SK-N-SH treated with all-trans-retinoic acid at 6 μM for 48 hours (cell line): Measurements from ENCODE around the gene ADAMTSL3.

Experiments used
- ATAC-seq: fragments of 200-7000 bp; cut with Tn5 transposase; 3 replicates; pipeline ENCODE4 v1.9.1; 2020; ENCODE audit warnings: mild to moderate bottlenecking, moderate library complexity
- ARNTL ChIP-seq: fragments of 450-650 bp; formaldehyde crosslinking; IDR thresholded peaks from 2 replicates; pipeline ENCODE4 v1.5.0; 2020; ENCODE audit warnings: low read depth, mild to moderate bottlenecking, moderate library complexity, borderline replicate concordance
- CREB5 ChIP-seq: fragments of 250-450 bp; sonication (Bioruptor Pico); IDR thresholded peaks from 2 replicates; pipeline ENCODE4 v1.5.1; 2020; ENCODE audit warnings: low read depth, mild to moderate bottlenecking, moderate library complexity
- CSDC2 ChIP-seq: fragments of 250-450 bp; sonication (Bioruptor Pico); IDR thresholded peaks from 2 replicates; pipeline ENCODE4 v1.5.0; 2020; ENCODE audit warnings: mild to moderate bottlenecking, moderate library complexity
- GLIS3 ChIP-seq: fragments of 250-450 bp; sonication (Bioruptor Pico); IDR thresholded peaks from 2 replicates; pipeline ENCODE4 v1.5.0; 2020; ENCODE audit warnings: mild to moderate bottlenecking, moderate library complexity
- ISL1 ChIP-seq: fragments of 250-450 bp; sonication (Bioruptor Pico); IDR thresholded peaks from 2 replicates; pipeline ENCODE4 v2.1.2; 2022; ENCODE audit warnings: mild to moderate bottlenecking, moderate library complexity
- OSR1 ChIP-seq: fragments of 250-450 bp; sonication (Bioruptor Pico); IDR thresholded peaks from 2 replicates; pipeline ENCODE4 v1.8.0; 2022; ENCODE audit warnings: moderate library complexity, mild to moderate bottlenecking, inconsistent platforms
- PATZ1 ChIP-seq: fragments of 250-450 bp; sonication (Bioruptor Pico); IDR thresholded peaks from 2 replicates; pipeline ENCODE4 v1.8.0; 2020; ENCODE audit warnings: mild to moderate bottlenecking, moderate library complexity, borderline replicate concordance
- PPARA ChIP-seq: fragments of 250-450 bp; sonication (Bioruptor Pico); IDR thresholded peaks from 2 replicates; pipeline ENCODE4 v1.5.0; 2020; ENCODE audit warnings: mild to moderate bottlenecking, borderline replicate concordance
- RARB ChIP-seq: fragments of 250-450 bp; sonication (Bioruptor Pico); IDR thresholded peaks from 2 replicates; pipeline ENCODE4 v1.8.0; 2021; ENCODE audit warnings: mild to moderate bottlenecking, moderate library complexity
- TCF4 ChIP-seq: fragments of 250-450 bp; sonication (Bioruptor Pico); IDR thresholded peaks from 2 replicates; pipeline ENCODE4 v1.8.0; 2021; ENCODE audit warnings: mild to moderate bottlenecking, moderate library complexity, borderline replicate concordance
- TOX ChIP-seq: fragments of 250-450 bp; sonication (Bioruptor Pico); IDR thresholded peaks from 2 replicates; pipeline ENCODE4 v1.8.0; 2021; ENCODE audit warnings: mild to moderate bottlenecking, moderate library complexity, borderline replicate concordance
- ZC3H10 ChIP-seq: fragments of 250-450 bp; sonication (Bioruptor Pico); IDR thresholded peaks from 2 replicates; pipeline ENCODE4 v1.5.1; 2021; ENCODE audit warnings: mild to moderate bottlenecking, moderate library complexity
- ZFP30 ChIP-seq: fragments of 450-650 bp; formaldehyde crosslinking; IDR thresholded peaks from 2 replicates; pipeline ENCODE4 v1.5.0; 2022; ENCODE audit warnings: mild to moderate bottlenecking, moderate library complexity
- ZNF565 ChIP-seq: fragments of 450-650 bp; formaldehyde crosslinking; conservative IDR thresholded peaks from 2 replicates; pipeline ENCODE4 v1.5.0; 2020; ENCODE audit warnings: low read depth, mild to moderate bottlenecking, moderate library complexity
- ZNF70 ChIP-seq: fragments of 450-650 bp; formaldehyde crosslinking; IDR thresholded peaks from 2 replicates; pipeline ENCODE4 v1.5.0; 2020; ENCODE audit warnings: mild to moderate bottlenecking, moderate library complexity
- ZNF8 ChIP-seq: fragments of 450-650 bp; formaldehyde crosslinking; IDR thresholded peaks from 2 replicates; pipeline ENCODE4 v1.5.0; 2020; ENCODE audit warnings: mild to moderate bottlenecking, moderate library complexity
- TF ChIP-seq, protein P1 (sequence below): fragments of 250-450 bp; sonication (Bioruptor Pico); IDR thresholded peaks from 2 replicates; pipeline ENCODE4 v1.5.1; 2021; ENCODE audit warnings: mild to moderate bottlenecking, moderate library complexity
- TF ChIP-seq, protein P2 (sequence below): fragments of 250-450 bp; sonication (Bioruptor Pico); IDR thresholded peaks from 2 replicates; pipeline ENCODE4 v1.8.0; 2021; ENCODE audit warnings: low read depth, mild to moderate bottlenecking, moderate library complexity, borderline replicate concordance
- TF ChIP-seq, protein P3 (sequence below): fragments of 250-450 bp; sonication (Bioruptor Pico); IDR thresholded peaks from 2 replicates; pipeline ENCODE4 v1.5.0; 2020; ENCODE audit warnings: mild to moderate bottlenecking, moderate library complexity

ADAMTSL3 gene

GRCh38 chr15:84022516-84022915 lies 368.6 kb downstream of the ADAMTSL3 start:
- no peak for TF ChIP-seq OSR1 (CRISPR knock-in tag)
- no peak for TF ChIP-seq ZNF565 (CRISPR knock-in tag)
- TF ChIP-seq PATZ1 (CRISPR knock-in tag), result no peak
- TF ChIP-seq, protein P1, sequence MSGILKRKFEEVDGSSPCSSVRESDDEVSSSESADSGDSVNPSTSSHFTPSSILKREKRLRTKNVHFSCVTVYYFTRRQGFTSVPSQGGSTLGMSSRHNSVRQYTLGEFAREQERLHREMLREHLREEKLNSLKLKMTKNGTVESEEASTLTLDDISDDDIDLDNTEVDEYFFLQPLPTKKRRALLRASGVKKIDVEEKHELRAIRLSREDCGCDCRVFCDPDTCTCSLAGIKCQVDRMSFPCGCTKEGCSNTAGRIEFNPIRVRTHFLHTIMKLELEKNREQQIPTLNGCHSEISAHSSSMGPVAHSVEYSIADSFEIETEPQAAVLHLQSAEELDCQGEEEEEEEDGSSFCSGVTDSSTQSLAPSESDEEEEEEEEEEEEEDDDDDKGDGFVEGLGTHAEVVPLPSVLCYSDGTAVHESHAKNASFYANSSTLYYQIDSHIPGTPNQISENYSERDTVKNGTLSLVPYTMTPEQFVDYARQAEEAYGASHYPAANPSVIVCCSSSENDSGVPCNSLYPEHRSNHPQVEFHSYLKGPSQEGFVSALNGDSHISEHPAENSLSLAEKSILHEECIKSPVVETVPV (CRISPR knock-in tag), result no peak
- no peak for TF ChIP-seq GLIS3 (CRISPR knock-in tag)
- TF ChIP-seq ZNF70, result no peak
- TF ChIP-seq ZC3H10, result no peak
- no peak for TF ChIP-seq ISL1 (CRISPR knock-in tag)
- TF ChIP-seq, protein P2, sequence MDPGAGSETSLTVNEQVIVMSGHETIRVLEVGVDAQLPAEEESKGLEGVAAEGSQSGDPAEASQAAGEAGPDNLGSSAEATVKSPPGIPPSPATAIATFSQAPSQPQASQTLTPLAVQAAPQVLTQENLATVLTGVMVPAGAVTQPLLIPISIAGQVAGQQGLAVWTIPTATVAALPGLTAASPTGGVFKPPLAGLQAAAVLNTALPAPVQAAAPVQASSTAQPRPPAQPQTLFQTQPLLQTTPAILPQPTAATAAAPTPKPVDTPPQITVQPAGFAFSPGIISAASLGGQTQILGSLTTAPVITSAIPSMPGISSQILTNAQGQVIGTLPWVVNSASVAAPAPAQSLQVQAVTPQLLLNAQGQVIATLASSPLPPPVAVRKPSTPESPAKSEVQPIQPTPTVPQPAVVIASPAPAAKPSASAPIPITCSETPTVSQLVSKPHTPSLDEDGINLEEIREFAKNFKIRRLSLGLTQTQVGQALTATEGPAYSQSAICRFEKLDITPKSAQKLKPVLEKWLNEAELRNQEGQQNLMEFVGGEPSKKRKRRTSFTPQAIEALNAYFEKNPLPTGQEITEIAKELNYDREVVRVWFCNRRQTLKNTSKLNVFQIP (CRISPR knock-in tag), result no peak
- ATAC-seq, result no peak

DNA sequence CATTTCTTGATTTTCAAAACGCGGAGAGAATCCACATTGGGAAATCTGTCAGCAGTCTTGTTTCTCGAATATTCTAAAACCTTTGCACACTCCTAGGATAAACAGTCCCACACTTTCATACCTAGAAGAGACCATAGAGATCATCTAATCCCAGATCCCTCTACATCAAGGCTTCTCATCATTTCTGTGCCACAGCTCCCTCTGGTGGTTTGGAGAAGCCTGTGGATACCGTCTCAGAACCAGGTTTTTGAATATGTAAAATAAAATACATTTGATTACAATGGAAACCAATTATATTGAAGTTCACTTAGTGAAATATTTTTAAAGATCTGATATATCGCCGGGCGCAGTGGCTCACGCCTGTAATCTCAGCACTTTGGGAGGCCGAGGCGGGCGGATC lies 369.7 kb downstream of the ADAMTSL3 start:
- ATAC-seq, result peak; percentile 57; the same call in 1 of the 3 replicates
- TF ChIP-seq CSDC2 (CRISPR knock-in tag) (no peak), ZC3H10 (no peak), TCF4 (no peak), RARB (CRISPR knock-in tag) (no peak), ZFP30 (CRISPR knock-in tag) (no peak), GLIS3 (CRISPR knock-in tag) (no peak), PPARA (CRISPR knock-in tag) (no peak), ISL1 (CRISPR knock-in tag) (no peak), ZNF70 (no peak), ARNTL (CRISPR knock-in tag) (no peak), CREB5 (no peak), TOX (CRISPR knock-in tag) (no peak), ZNF565 (CRISPR knock-in tag) (no peak), ZNF8 (CRISPR knock-in tag) (no peak)
- TF ChIP-seq, protein P1 (CRISPR knock-in tag), result no peak
- TF ChIP-seq, protein P2 (CRISPR knock-in tag), result no peak
- TF ChIP-seq, protein P3, sequence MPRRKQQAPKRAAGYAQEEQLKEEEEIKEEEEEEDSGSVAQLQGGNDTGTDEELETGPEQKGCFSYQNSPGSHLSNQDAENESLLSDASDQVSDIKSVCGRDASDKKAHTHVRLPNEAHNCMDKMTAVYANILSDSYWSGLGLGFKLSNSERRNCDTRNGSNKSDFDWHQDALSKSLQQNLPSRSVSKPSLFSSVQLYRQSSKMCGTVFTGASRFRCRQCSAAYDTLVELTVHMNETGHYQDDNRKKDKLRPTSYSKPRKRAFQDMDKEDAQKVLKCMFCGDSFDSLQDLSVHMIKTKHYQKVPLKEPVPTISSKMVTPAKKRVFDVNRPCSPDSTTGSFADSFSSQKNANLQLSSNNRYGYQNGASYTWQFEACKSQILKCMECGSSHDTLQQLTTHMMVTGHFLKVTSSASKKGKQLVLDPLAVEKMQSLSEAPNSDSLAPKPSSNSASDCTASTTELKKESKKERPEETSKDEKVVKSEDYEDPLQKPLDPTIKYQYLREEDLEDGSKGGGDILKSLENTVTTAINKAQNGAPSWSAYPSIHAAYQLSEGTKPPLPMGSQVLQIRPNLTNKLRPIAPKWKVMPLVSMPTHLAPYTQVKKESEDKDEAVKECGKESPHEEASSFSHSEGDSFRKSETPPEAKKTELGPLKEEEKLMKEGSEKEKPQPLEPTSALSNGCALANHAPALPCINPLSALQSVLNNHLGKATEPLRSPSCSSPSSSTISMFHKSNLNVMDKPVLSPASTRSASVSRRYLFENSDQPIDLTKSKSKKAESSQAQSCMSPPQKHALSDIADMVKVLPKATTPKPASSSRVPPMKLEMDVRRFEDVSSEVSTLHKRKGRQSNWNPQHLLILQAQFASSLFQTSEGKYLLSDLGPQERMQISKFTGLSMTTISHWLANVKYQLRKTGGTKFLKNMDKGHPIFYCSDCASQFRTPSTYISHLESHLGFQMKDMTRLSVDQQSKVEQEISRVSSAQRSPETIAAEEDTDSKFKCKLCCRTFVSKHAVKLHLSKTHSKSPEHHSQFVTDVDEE (CRISPR knock-in tag), result no peak
